Dedifferentiated amniotic fluid mesenchymal stem cell (primary cell): Measurements from ENCODE around the gene ELOVL6.
"Not testable (repeated sequence)": the region's sequence is repeated elsewhere in the genome, so short reads cannot be mapped to it uniquely, and the experiment has no call there.

ENCODE experiments used
- DNase-seq: peaks from one replicate; pipeline ENCODE4 v3.0.0-alpha.2; 2016; ENCODE audit errors: extremely low spot score

The ELOVL6 gene

GRCh38 chr4:110128029-110128428, 70.4 kb downstream of the ELOVL6 start:
- DNase-seq = no peak

- no peak for DNase-seq
Measured at GRCh38 chr4:110124711-110125110, 73.7 kb downstream of the ELOVL6 start.

GRCh38 chr4:110122201-110122600, 76.2 kb downstream of the ELOVL6 start:
- DNase-seq = no peak

GRCh38 chr4:110120506-110120905, 77.9 kb downstream of the ELOVL6 start:
- DNase-seq = no peak

- DNase-seq = peak; percentile 39
Measured at GRCh38 chr4:110119880-110120279, 78.5 kb downstream of the ELOVL6 start.

GRCh38 chr4:110119337-110119736, 79.1 kb downstream of the ELOVL6 start:
- DNase-seq = no peak

- no peak for DNase-seq
Measured at GRCh38 chr4:110112056-110112455, 86.4 kb downstream of the ELOVL6 start.

GRCh38 chr4:110109455-110109854, 89.0 kb downstream of the ELOVL6 start:
- no peak for DNase-seq

- DNase-seq = no peak
Measured at GRCh38 chr4:110108960-110109359, 89.5 kb downstream of the ELOVL6 start.

- no peak for DNase-seq
Measured at GRCh38 chr4:110108422-110108821, 90.0 kb downstream of the ELOVL6 start.

- DNase-seq = no peak
Measured at GRCh38 chr4:110107866-110108265, 90.5 kb downstream of the ELOVL6 start.

- DNase-seq = peak; percentile 66
Measured at GRCh38 chr4:110106931-110107296, 91.5 kb downstream of the ELOVL6 start.

GRCh38 chr4:110104661-110105060, 93.8 kb downstream of the ELOVL6 start:
- no peak for DNase-seq

- no peak for DNase-seq
Measured at GRCh38 chr4:110099638-110100037, 98.8 kb downstream of the ELOVL6 start.

GRCh38 chr4:110096405-110096804, 102.0 kb downstream of the ELOVL6 start:
- no peak for DNase-seq

GRCh38 chr4:110092646-110093045, 105.8 kb downstream of the ELOVL6 start:
- DNase-seq = no peak

- DNase-seq = peak; percentile 26
Measured at GRCh38 chr4:110091434-110092140, 106.8 kb downstream of the ELOVL6 start.

- DNase-seq = no peak
Measured at GRCh38 chr4:110088670-110089069, 109.7 kb downstream of the ELOVL6 start.

GRCh38 chr4:110087070-110087708, 111.2 kb downstream of the ELOVL6 start:
- DNase-seq = peak; percentile 65

- no peak for DNase-seq
Measured at GRCh38 chr4:110085131-110085530, 113.3 kb downstream of the ELOVL6 start.

- DNase-seq = no peak
Measured at GRCh38 chr4:110084154-110084553, 114.3 kb downstream of the ELOVL6 start.

- not testable (repeated sequence) for DNase-seq
Measured at GRCh38 chr4:110078148-110078547, 120.3 kb downstream of the ELOVL6 start.

GRCh38 chr4:110076828-110077227, 121.6 kb downstream of the ELOVL6 start:
- not testable (repeated sequence) for DNase-seq

- no peak for DNase-seq
Measured at GRCh38 chr4:110075891-110076290, 122.5 kb downstream of the ELOVL6 start.
